ENCODE data around the gene ANKRD27. TPM values are rescaled to one million over a fixed set of nuclear protein-coding genes. Genes with fewer than 3 reads are reported as not detected.
"Not testable (repeated sequence)": the region's sequence is repeated elsewhere in the genome, so short reads cannot be mapped to it uniquely, and the experiment has no call there.

Gene ANKRD27
- 10 to 100 TPM in 4 of 6 donors, 1 to 10 TPM in 2; 7.1 to 16.3 (median 11.5) TPM for polyA plus RNA-seq (ENCODE audit: low read depth in 6 of 6)

- peak within 1 kb of the TSS; percentile 89 to 99 (median 92) for H3K4me3 Mint-ChIP-seq
- peak within 1 kb of the TSS in 5 of 6 donors; percentile 71 to 97 (median 87) for H3K27ac Mint-ChIP-seq
- ATAC-seq (ENCODE audit: low read depth in 2 of 2) = peak; percentile 94 to 96
- peaks cover 9 to 27% (median 14%) of the 10 kb centered on the region in 3 donors for H3K27me3 Mint-ChIP-seq
- no peaks in the 10 kb centered on the region for H3K9me3 Mint-ChIP-seq
- peaks cover 22 to 41% (median 39%) of the 10 kb centered on the region in 3 donors for H3K4me1 Mint-ChIP-seq
- H3K36me3 Mint-ChIP-seq = no peaks in the 10 kb centered on the region
- peak; percentile 99 for DNase-seq
Measured at GRCh38 chr19:32674931-32675719, at the start of gene ANKRD27. ANKRD27 (minus strand) TSS chr19:32675180; CDS start chr19:32659015, 16,165 bp downstream.

GRCh38 chr19:32720936-32721250 is 45.9 kb upstream of the ANKRD27 start:
- Mint-ChIP-seq H3K36me3 (no peaks in the 10 kb centered on the region), H3K27ac (no peak overlapping the region), H3K4me1 (no peaks in the 10 kb centered on the region), H3K27me3 (no peaks in the 10 kb centered on the region), H3K9me3 (peaks cover 0 to 4% (median 0%) of the 10 kb centered on the region in 7 donors), H3K4me3 (no peak overlapping the region)
- no peak for DNase-seq
- ATAC-seq (ENCODE audit: low read depth in 2 of 2) = no peak

GRCh38 chr19:32720216-32720935 is 45.4 kb upstream of the ANKRD27 start:
- Mint-ChIP-seq H3K36me3 (no peaks in the 10 kb centered on the region), H3K9me3 (peaks cover 0 to 3% (median 0%) of the 10 kb centered on the region in 7 donors), H3K27me3 (no peaks in the 10 kb centered on the region), H3K27ac (no peak overlapping the region), H3K4me3 (no peak overlapping the region), H3K4me1 (no peaks in the 10 kb centered on the region)
- DNase-seq = no peak
- ATAC-seq (ENCODE audit: low read depth in 2 of 2) = no peak

- Mint-ChIP-seq H3K36me3 (no peaks in the 10 kb centered on the region), H3K4me1 (no peaks in the 10 kb centered on the region), H3K4me3 (no peak within 1 kb of the TSS), H3K27ac (peak within 1 kb of the TSS in 1 of 6 donors; percentile 27), H3K9me3 (peaks cover 0 to 3% (median 0%) of the 10 kb centered on the region in 7 donors), H3K27me3 (no peaks in the 10 kb centered on the region)
- ATAC-seq (ENCODE audit: low read depth in 2 of 2) (no peak), DNase-seq (no peak)
Measured at GRCh38 chr19:32719611-32720059, 44.7 kb upstream of the ANKRD27 start, which contains the start of gene TDRD12. TDRD12 (plus strand) TSS chr19:32719767; CDS start chr19:32720073, 306 bp downstream.

- Mint-ChIP-seq H3K4me3 (peak overlapping the region in 1 of 8 donors; percentile 14), H3K27me3 (no peaks in the 10 kb centered on the region), H3K4me1 (no peaks in the 10 kb centered on the region), H3K27ac (peak overlapping the region in 1 of 6 donors; percentile 6), H3K36me3 (no peaks in the 10 kb centered on the region), H3K9me3 (peaks cover 0 to 3% (median 0%) of the 10 kb centered on the region in 7 donors)
- DNase-seq = no peak
- ATAC-seq (ENCODE audit: low read depth in 2 of 2) = no peak
Measured at GRCh38 chr19:32718286-32718685, 43.3 kb upstream of the ANKRD27 start.

GRCh38 chr19:32717496-32717895 is 42.5 kb upstream of the ANKRD27 start:
- Mint-ChIP-seq H3K4me1 (no peaks in the 10 kb centered on the region), H3K27me3 (no peaks in the 10 kb centered on the region), H3K4me3 (no peak overlapping the region), H3K27ac (no peak overlapping the region), H3K9me3 (peaks cover 0 to 3% (median 0%) of the 10 kb centered on the region in 7 donors), H3K36me3 (no peaks in the 10 kb centered on the region)
- ATAC-seq (ENCODE audit: low read depth in 2 of 2) (no peak), DNase-seq (no peak)

GRCh38 chr19:32716203-32716602 is 41.2 kb upstream of the ANKRD27 start:
- H3K9me3 Mint-ChIP-seq; H3K4me3 Mint-ChIP-seq; H3K36me3 Mint-ChIP-seq; H3K27me3 Mint-ChIP-seq; DNase-seq; ATAC-seq (ENCODE audit: low read depth in 2 of 2); H3K4me1 Mint-ChIP-seq; H3K27ac Mint-ChIP-seq: not testable (repeated sequence)

GRCh38 chr19:32711747-32712146 is 36.8 kb upstream of the ANKRD27 start:
- peaks cover 0 to 8% of the 10 kb centered on the region in 2 donors for H3K36me3 Mint-ChIP-seq
- ATAC-seq (ENCODE audit: low read depth in 2 of 2) (no peak), DNase-seq (no peak)
- H3K4me3 Mint-ChIP-seq = no peak overlapping the region
- no peaks in the 10 kb centered on the region for H3K27me3 Mint-ChIP-seq
- H3K9me3 Mint-ChIP-seq = no peaks in the 10 kb centered on the region
- no peak overlapping the region for H3K27ac Mint-ChIP-seq
- H3K4me1 Mint-ChIP-seq = peaks cover 0 to 8% (median 6%) of the 10 kb centered on the region in 3 donors

- peak overlapping the region in 2 of 6 donors; percentile 19 to 26 for H3K27ac Mint-ChIP-seq
- peaks cover 0 to 11% (median 7%) of the 10 kb centered on the region in 7 donors for H3K9me3 Mint-ChIP-seq
- no peak overlapping the region for H3K4me3 Mint-ChIP-seq
- peaks cover 0 to 12% of the 10 kb centered on the region in 2 donors for H3K36me3 Mint-ChIP-seq
- H3K4me1 Mint-ChIP-seq = peaks cover 0 to 8% (median 6%) of the 10 kb centered on the region in 3 donors
- ATAC-seq (ENCODE audit: low read depth in 2 of 2) (no peak), DNase-seq (no peak)
- H3K27me3 Mint-ChIP-seq = no peaks in the 10 kb centered on the region
Measured at GRCh38 chr19:32709032-32709431, 34.1 kb upstream of the ANKRD27 start.

- ATAC-seq (ENCODE audit: low read depth in 2 of 2) (no peak), DNase-seq (no peak)
- Mint-ChIP-seq H3K27ac (peak overlapping the region in 3 of 6 donors; percentile 19 to 49 (median 30)), H3K27me3 (no peaks in the 10 kb centered on the region), H3K4me3 (no peak overlapping the region), H3K36me3 (peaks cover 0 to 12% of the 10 kb centered on the region in 2 donors), H3K9me3 (peaks cover 0 to 15% (median 11%) of the 10 kb centered on the region in 7 donors), H3K4me1 (peaks cover 0 to 8% (median 6%) of the 10 kb centered on the region in 3 donors)
Measured at GRCh38 chr19:32708457-32708856, 33.5 kb upstream of the ANKRD27 start.

GRCh38 chr19:32704006-32704405 is 29.0 kb upstream of the ANKRD27 start:
- H3K4me3 Mint-ChIP-seq = peak overlapping the region in 1 of 8 donors; percentile 2
- not testable (repeated sequence) for H3K27me3 Mint-ChIP-seq; H3K27ac Mint-ChIP-seq; ATAC-seq (ENCODE audit: low read depth in 2 of 2); DNase-seq
- peaks cover 0 to 10% (median 6%) of the 10 kb centered on the region in 3 donors for H3K4me1 Mint-ChIP-seq
- H3K9me3 Mint-ChIP-seq = peaks cover 0 to 23% (median 11%) of the 10 kb centered on the region in 7 donors
- H3K36me3 Mint-ChIP-seq = peaks cover 4 to 24% of the 10 kb centered on the region in 2 donors

- ATAC-seq (ENCODE audit: low read depth in 2 of 2) (no peak), DNase-seq (no peak)
- Mint-ChIP-seq H3K4me1 (peaks cover 0 to 6% (median 0%) of the 10 kb centered on the region in 3 donors), H3K36me3 (peaks cover 7 to 18% of the 10 kb centered on the region in 2 donors), H3K4me3 (no peak overlapping the region), H3K27me3 (no peaks in the 10 kb centered on the region), H3K27ac (no peak overlapping the region), H3K9me3 (peaks cover 0 to 23% (median 11%) of the 10 kb centered on the region in 7 donors)
Measured at GRCh38 chr19:32702010-32702409, 27.0 kb upstream of the ANKRD27 start.

- H3K27ac Mint-ChIP-seq = peak overlapping the region in 1 of 6 donors; percentile 65
- H3K9me3 Mint-ChIP-seq = peaks cover 0 to 23% (median 11%) of the 10 kb centered on the region in 7 donors
- not testable (repeated sequence) for DNase-seq; H3K27me3 Mint-ChIP-seq; H3K4me3 Mint-ChIP-seq; ATAC-seq (ENCODE audit: low read depth in 2 of 2)
- peaks cover 7 to 18% of the 10 kb centered on the region in 2 donors for H3K36me3 Mint-ChIP-seq
- peaks cover 5 to 16% (median 6%) of the 10 kb centered on the region in 3 donors for H3K4me1 Mint-ChIP-seq
Measured at GRCh38 chr19:32700129-32700528, 25.1 kb upstream of the ANKRD27 start.
